ENCODE results near the gene FKBP1A.

Gene FKBP1A

GRCh38 chr20:1335961-1336698, 56.7 kb downstream of the FKBP1A start:
- no peak for FAIRE-seq

GRCh38 chr20:1334761-1335160, 58.1 kb downstream of the FKBP1A start:
- DNase-seq (ENCODE audit: insufficient read length, low spot score) = no peak
- FAIRE-seq = no peak

More at GRCh38 chr20:1335961-1336698, 56.7 kb downstream of the FKBP1A start:
- no peak for DNase-seq (ENCODE audit: insufficient read length, low spot score)

- DNase-seq (ENCODE audit: insufficient read length, low spot score) (no peak), FAIRE-seq (no peak)
Measured at GRCh38 chr20:1334370-1334731, 58.5 kb downstream of the FKBP1A start.

GRCh38 chr20:1333462-1334369, 59.1 kb downstream of the FKBP1A start:
- DNase-seq (ENCODE audit: insufficient read length, low spot score) (no peak), FAIRE-seq (no peak)

GRCh38 chr20:1332749-1333300, 60.0 kb downstream of the FKBP1A start:
- FAIRE-seq (no peak), DNase-seq (ENCODE audit: insufficient read length, low spot score) (no peak)

- FAIRE-seq (no peak), DNase-seq (ENCODE audit: insufficient read length, low spot score) (no peak)
Measured at GRCh38 chr20:1331801-1332453, 60.9 kb downstream of the FKBP1A start.

GRCh38 chr20:1331101-1331500, 61.8 kb downstream of the FKBP1A start:
- FAIRE-seq (no peak), DNase-seq (ENCODE audit: insufficient read length, low spot score) (no peak)

GRCh38 chr20:1330075-1330830, 62.6 kb downstream of the FKBP1A start:
- no peak for FAIRE-seq
- DNase-seq (ENCODE audit: insufficient read length, low spot score) = no peak

GRCh38 chr20:1328680-1329330, 64.0 kb downstream of the FKBP1A start, which contains the start of gene SDCBP2:
Gene SDCBP2, minus strand, starts transcription at chr20:1329139. Its CDS starts 8,723 bp downstream, at chr20:1320416.
- FAIRE-seq = no peak

GRCh38 chr20:1327827-1328679, 64.8 kb downstream of the FKBP1A start:
- DNase-seq (ENCODE audit: insufficient read length, low spot score) (no peak), FAIRE-seq (no peak)

More at GRCh38 chr20:1328680-1329330, 64.0 kb downstream of the FKBP1A start, which contains the start of gene SDCBP2:
- no peak for DNase-seq (ENCODE audit: insufficient read length, low spot score)

- FAIRE-seq = peak; percentile 36
- DNase-seq (ENCODE audit: insufficient read length, low spot score) = no peak
Measured at GRCh38 chr20:1327241-1327653, 65.6 kb downstream of the FKBP1A start.

- no peak for FAIRE-seq
- DNase-seq (ENCODE audit: insufficient read length, low spot score) = no peak
Measured at GRCh38 chr20:1326031-1326930, 66.6 kb downstream of the FKBP1A start.

GRCh38 chr20:1325173-1326030, 67.5 kb downstream of the FKBP1A start:
- DNase-seq (ENCODE audit: insufficient read length, low spot score) = peak; percentile 99
- peak; percentile 89 for FAIRE-seq

GRCh38 chr20:1324598-1325172, 68.2 kb downstream of the FKBP1A start:
- FAIRE-seq = no peak
- DNase-seq (ENCODE audit: insufficient read length, low spot score) = no peak

- no peak for DNase-seq (ENCODE audit: insufficient read length, low spot score)
- no peak for FAIRE-seq
Measured at GRCh38 chr20:1323830-1324597, 68.8 kb downstream of the FKBP1A start.

- no peak for DNase-seq (ENCODE audit: insufficient read length, low spot score)
- no peak for FAIRE-seq
Measured at GRCh38 chr20:1323256-1323655, 69.6 kb downstream of the FKBP1A start.

Data from HTR-8/SVneo (cell line).